ENCODE results near the gene SLC34A3.

DNA sequence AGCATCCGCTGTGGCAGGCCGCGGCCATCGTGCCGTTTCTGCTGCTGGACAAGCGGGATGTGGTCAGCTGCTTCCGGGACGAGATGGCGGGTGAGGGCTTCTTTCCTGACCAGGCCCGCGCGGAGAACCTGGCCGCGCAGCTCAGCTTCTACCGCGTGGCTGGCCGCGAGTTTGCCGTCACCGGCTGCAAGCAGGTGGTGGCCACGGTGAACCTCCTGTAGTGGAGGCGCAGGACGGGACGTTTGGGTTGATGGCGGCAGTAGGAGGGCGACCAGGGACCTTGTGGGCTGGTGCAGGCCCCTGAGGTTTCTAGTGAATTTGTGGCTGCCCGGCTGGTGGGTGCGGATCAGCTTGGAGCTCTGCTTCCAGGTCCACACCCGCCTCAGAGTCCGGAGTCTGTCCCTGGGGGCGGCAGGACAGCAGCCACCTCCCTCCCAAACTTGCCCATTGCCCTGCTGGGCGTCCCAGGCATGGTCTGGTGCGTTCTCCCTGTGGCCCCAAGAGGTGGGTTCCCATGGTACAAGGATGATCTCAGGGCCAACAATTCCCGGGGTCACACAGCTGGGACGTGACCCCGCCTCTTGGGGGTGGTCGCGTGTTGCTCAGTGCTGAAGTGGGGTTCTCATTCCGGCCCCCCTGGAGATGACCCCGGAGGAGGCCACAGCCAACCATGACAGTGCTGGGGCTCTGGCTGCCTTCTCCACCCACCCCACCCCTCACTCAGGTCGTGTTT lies 49.2 kb downstream of the SLC34A3 start:
- TF ChIP-seq, protein P1, sequence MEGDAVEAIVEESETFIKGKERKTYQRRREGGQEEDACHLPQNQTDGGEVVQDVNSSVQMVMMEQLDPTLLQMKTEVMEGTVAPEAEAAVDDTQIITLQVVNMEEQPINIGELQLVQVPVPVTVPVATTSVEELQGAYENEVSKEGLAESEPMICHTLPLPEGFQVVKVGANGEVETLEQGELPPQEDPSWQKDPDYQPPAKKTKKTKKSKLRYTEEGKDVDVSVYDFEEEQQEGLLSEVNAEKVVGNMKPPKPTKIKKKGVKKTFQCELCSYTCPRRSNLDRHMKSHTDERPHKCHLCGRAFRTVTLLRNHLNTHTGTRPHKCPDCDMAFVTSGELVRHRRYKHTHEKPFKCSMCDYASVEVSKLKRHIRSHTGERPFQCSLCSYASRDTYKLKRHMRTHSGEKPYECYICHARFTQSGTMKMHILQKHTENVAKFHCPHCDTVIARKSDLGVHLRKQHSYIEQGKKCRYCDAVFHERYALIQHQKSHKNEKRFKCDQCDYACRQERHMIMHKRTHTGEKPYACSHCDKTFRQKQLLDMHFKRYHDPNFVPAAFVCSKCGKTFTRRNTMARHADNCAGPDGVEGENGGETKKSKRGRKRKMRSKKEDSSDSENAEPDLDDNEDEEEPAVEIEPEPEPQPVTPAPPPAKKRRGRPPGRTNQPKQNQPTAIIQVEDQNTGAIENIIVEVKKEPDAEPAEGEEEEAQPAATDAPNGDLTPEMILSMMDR (IDR thresholded peaks at IDR 0.05) = no peak
- TF ChIP-seq POLR2AphosphoS5 (IDR thresholded peaks at IDR 0.05) (no peak), POLR2A (IDR thresholded peaks at IDR 0.05) (no peak), EP300 (IDR thresholded peaks at IDR 0.05; ENCODE audit: low read depth) (no peak)
